Stimulated activated CD4-positive, alpha-beta T cell treated with anti-CD3 and anti-CD28 coated beads, Interleukin-12 subunit alpha, Interleukin-12 subunit beta, amount 100 ng/mL, for 4 hours (primary cell): ENCODE results near the gene TBC1D13.
"Not testable (repeated sequence)": the region's sequence is repeated elsewhere in the genome, so short reads cannot be mapped to it uniquely, and the experiment has no call there.

Source experiments
- DNase-seq: peaks from one replicate; pipeline ENCODE4 v3.0.0-alpha.2; 2020

Gene TBC1D13

GRCh38 chr9:128786681-128787601, at the start of gene TBC1D13:
TBC1D13 (plus strand) TSS chr9:128787253; CDS start chr9:128787354, 101 bp downstream.
- DNase-seq, result peak; percentile 88

- DNase-seq, result no peak
Observed at GRCh38 chr9:128742401-128742800, 44.7 kb upstream of the TBC1D13 start.

GRCh38 chr9:128743421-128743820, 43.6 kb upstream of the TBC1D13 start:
- DNase-seq, result no peak

- DNase-seq, result no peak
Observed at GRCh38 chr9:128747241-128747640, 39.8 kb upstream of the TBC1D13 start.

GRCh38 chr9:128750926-128751595, 36.0 kb upstream of the TBC1D13 start:
- no peak for DNase-seq

GRCh38 chr9:128753627-128754026, 33.4 kb upstream of the TBC1D13 start:
- no peak for DNase-seq

- no peak for DNase-seq
Observed at GRCh38 chr9:128757602-128758001, 29.5 kb upstream of the TBC1D13 start.

GRCh38 chr9:128762671-128763449, 24.2 kb upstream of the TBC1D13 start:
- no peak for DNase-seq

- no peak for DNase-seq
Observed at GRCh38 chr9:128764361-128764760, 22.7 kb upstream of the TBC1D13 start.

GRCh38 chr9:128765499-128765898, 21.6 kb upstream of the TBC1D13 start:
- DNase-seq, result no peak

- no peak for DNase-seq
Observed at GRCh38 chr9:128768606-128769005, 18.4 kb upstream of the TBC1D13 start.

- DNase-seq, result no peak
Observed at GRCh38 chr9:128770286-128771030, 16.6 kb upstream of the TBC1D13 start.

- no peak for DNase-seq
Observed at GRCh38 chr9:128771094-128771721, 15.8 kb upstream of the TBC1D13 start.

- DNase-seq, result peak; percentile 95
Observed at GRCh38 chr9:128771745-128772519, 15.1 kb upstream of the TBC1D13 start, which contains the start of gene ZER1. ZER1 (minus strand) TSS chr9:128771927; CDS start chr9:128755565, 16,362 bp downstream.

- DNase-seq, result no peak
Observed at GRCh38 chr9:128773049-128773448, 14.0 kb upstream of the TBC1D13 start.

- DNase-seq, result no peak
Observed at GRCh38 chr9:128774804-128775203, 12.2 kb upstream of the TBC1D13 start.

GRCh38 chr9:128780093-128780492, 7.0 kb upstream of the TBC1D13 start:
- not testable (repeated sequence) for DNase-seq

- no peak for DNase-seq
Observed at GRCh38 chr9:128781187-128782070, 5.6 kb upstream of the TBC1D13 start.

GRCh38 chr9:128782669-128783068, 4.4 kb upstream of the TBC1D13 start:
- no peak for DNase-seq

GRCh38 chr9:128785427-128785826, 1.6 kb upstream of the TBC1D13 start:
- DNase-seq, result no peak
